Neural progenitor cell (in vitro differentiated cells): ENCODE measurements around the gene SRPK3. TPM values are rescaled to one million over a fixed set of nuclear protein-coding genes. Genes with fewer than 3 reads are reported as not detected.

Experiments used
- DNase-seq: peaks from one replicate; pipeline ENCODE4 v3.0.0-alpha.2; 2016; ENCODE audit warnings: low spot score
- H2AFZ ChIP-seq: fragments of 200-600 bp; sonication (generic); replicated peaks from 2 replicates; pipeline ENCODE4 v1.6.1; 2016; ENCODE audit warnings: antibody characterized with exemption
- H3F3A ChIP-seq: fragments of 200-600 bp; sonication (generic); 2 replicates; pipeline ENCODE4 v1.6.1; 2016; ENCODE audit warnings: antibody characterized with exemption, low read depth
- H3K27ac ChIP-seq: fragments of 200-600 bp; sonication (generic); 2 replicates; pipeline ENCODE4 v1.5.1; 2016; ENCODE audit warnings: mild to moderate bottlenecking
- H3K27me3 ChIP-seq: fragments of 200-600 bp; sonication (generic); 2 replicates; pipeline ENCODE4 v1.6.1; 2016; ENCODE audit warnings: mild to moderate bottlenecking, moderate library complexity
- H3K36me3 ChIP-seq: fragments of 200-600 bp; sonication (generic); 2 replicates; pipeline ENCODE4 v1.5.1; 2016
- H3K4me1 ChIP-seq: fragments of 200-600 bp; sonication (generic); 2 replicates; pipeline ENCODE4 v1.6.1; 2016; ENCODE audit warnings: mixed run types
- H3K4me2 ChIP-seq: fragments of 200-600 bp; sonication (generic); 2 replicates; pipeline ENCODE4 v1.6.1; 2016
- H3K4me3 ChIP-seq: fragments of 200-600 bp; sonication (generic); 2 replicates; pipeline ENCODE4 v1.5.1; 2016
- H3K79me2 ChIP-seq: fragments of 200-600 bp; sonication (generic); 2 replicates; pipeline ENCODE4 v1.6.1; 2016; ENCODE audit warnings: low read depth
- H3K9ac ChIP-seq: fragments of 200-600 bp; sonication (generic); 2 replicates; pipeline ENCODE4 v1.6.1; 2016
- H3K9me3 ChIP-seq: fragments of 200-600 bp; sonication (generic); 2 replicates; pipeline ENCODE4 v1.5.1; 2016; ENCODE audit warnings: low read depth
- H4K20me1 ChIP-seq: fragments of 200-600 bp; sonication (generic); 2 replicates; pipeline ENCODE4 v1.6.1; 2016; ENCODE audit warnings: low read depth
- H3K27ac Mint-ChIP-seq: 3 replicates; pipeline ENCODE4 v1.8.0; 2021; ENCODE audit warnings: mixed read lengths
- H3K27me3 Mint-ChIP-seq: 2 replicates; pipeline ENCODE4 v1.8.0; 2022; ENCODE audit warnings: low read depth, mild to moderate bottlenecking, inconsistent platforms, moderate library complexity, mixed read lengths; ENCODE audit not compliant: insufficient read depth
- H3K36me3 Mint-ChIP-seq: 3 replicates; pipeline ENCODE4 v1.8.0; 2021; ENCODE audit warnings: mixed read lengths
- H3K4me1 Mint-ChIP-seq: 3 replicates; pipeline ENCODE4 v1.8.0; 2021; ENCODE audit warnings: mixed read lengths
- H3K4me3 Mint-ChIP-seq: 3 replicates; pipeline ENCODE4 v1.8.0; 2021; ENCODE audit warnings: mild to moderate bottlenecking, moderate library complexity, mixed read lengths
- H3K9me3 Mint-ChIP-seq: 3 replicates; pipeline ENCODE4 v1.8.0; 2020; ENCODE audit warnings: mixed read lengths
- EZH2 ChIP-seq: fragments of 200-600 bp; sonication (generic); IDR thresholded peaks from 2 replicates; pipeline ENCODE4 v1.6.1; 2017; ENCODE audit warnings: antibody characterized with exemption, mild to moderate bottlenecking, moderate library complexity
- EZH2phosphoT487 ChIP-seq: fragments of 200-600 bp; sonication (generic); IDR thresholded peaks from 2 replicates; pipeline ENCODE4 v1.6.1; 2017; ENCODE audit warnings: antibody characterized with exemption
- total RNA-seq: library from RNA; depleted of rRNA; stranded (reverse); fragments of >200 nt; gene quantifications from 2 replicates; pipeline ENCODE4 v1.2.3, GENCODE V29; 2015; ENCODE audit warnings: low replicate concordance
- TF ChIP-seq, protein P1 (sequence below): fragments of 200-600 bp; sonication (generic); IDR thresholded peaks from 2 replicates; pipeline ENCODE4 v1.5.1; 2017; ENCODE audit warnings: antibody characterized with exemption, mild to moderate bottlenecking

Gene SRPK3
- total RNA-seq, 1 donor from 2014 or later: not detected

- Histone ChIP-seq H3K4me3 (no peak overlapping the region), H3K4me1 (no peaks in the 10 kb centered on the region), H4K20me1 (no peaks in the 10 kb centered on the region), H3K36me3 (no peaks in the 10 kb centered on the region), H3K9ac (no peak overlapping the region), H3K9me3 (no peaks in the 10 kb centered on the region), H2AFZ (no peak overlapping the region), H3K79me2 (no peaks in the 10 kb centered on the region), H3F3A (no peaks in the 10 kb centered on the region), H3K27me3 (no peaks in the 10 kb centered on the region), H3K4me2 (no peak overlapping the region), H3K27ac (no peak overlapping the region)
- peaks cover 16% of the 10 kb centered on the region for H3K9me3 Mint-ChIP-seq
- TF ChIP-seq EZH2 (no peak), EZH2phosphoT487 (no peak)
- TF ChIP-seq, protein P1, sequence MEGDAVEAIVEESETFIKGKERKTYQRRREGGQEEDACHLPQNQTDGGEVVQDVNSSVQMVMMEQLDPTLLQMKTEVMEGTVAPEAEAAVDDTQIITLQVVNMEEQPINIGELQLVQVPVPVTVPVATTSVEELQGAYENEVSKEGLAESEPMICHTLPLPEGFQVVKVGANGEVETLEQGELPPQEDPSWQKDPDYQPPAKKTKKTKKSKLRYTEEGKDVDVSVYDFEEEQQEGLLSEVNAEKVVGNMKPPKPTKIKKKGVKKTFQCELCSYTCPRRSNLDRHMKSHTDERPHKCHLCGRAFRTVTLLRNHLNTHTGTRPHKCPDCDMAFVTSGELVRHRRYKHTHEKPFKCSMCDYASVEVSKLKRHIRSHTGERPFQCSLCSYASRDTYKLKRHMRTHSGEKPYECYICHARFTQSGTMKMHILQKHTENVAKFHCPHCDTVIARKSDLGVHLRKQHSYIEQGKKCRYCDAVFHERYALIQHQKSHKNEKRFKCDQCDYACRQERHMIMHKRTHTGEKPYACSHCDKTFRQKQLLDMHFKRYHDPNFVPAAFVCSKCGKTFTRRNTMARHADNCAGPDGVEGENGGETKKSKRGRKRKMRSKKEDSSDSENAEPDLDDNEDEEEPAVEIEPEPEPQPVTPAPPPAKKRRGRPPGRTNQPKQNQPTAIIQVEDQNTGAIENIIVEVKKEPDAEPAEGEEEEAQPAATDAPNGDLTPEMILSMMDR: no peak
- peaks cover 2% of the 10 kb centered on the region for H3K27me3 Mint-ChIP-seq
- H3K4me1 Mint-ChIP-seq: no peaks in the 10 kb centered on the region
- no peak overlapping the region for H3K4me3 Mint-ChIP-seq
- peaks cover 8% of the 10 kb centered on the region for H3K36me3 Mint-ChIP-seq
- no peak for DNase-seq
- no peak overlapping the region for H3K27ac Mint-ChIP-seq
Measured at GRCh38 chrX:153805436-153805835, 24.6 kb downstream of the SRPK3 start.

DNA sequence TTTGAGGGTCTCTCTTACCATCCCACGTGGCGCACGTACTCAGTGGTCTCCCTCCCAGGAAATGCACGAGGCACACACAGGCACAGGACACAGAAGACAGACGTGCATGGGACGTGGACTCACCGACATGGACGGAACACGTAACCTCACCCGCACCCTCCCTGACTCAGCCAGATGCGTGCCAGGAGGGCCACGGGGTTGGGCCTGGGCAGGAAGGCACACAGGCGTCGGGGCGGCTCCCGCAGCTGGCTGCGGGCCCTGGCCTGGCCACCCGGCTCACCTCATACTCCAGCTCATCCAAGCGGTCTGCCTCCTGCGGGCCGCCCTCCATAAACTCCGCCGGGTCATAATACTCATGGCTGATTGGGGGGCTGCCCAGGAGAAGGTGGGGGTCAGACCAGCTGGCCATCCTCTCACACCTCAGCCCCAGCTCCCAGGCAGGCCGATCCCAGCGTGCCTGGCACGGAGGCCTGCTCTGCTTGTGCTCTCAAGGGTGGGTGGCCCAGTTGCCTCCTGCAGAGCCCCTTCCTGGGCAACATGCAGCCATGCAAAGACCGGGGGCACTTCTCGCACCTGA lies 26.2 kb downstream of the SRPK3 start:
- TF ChIP-seq EZH2phosphoT487 (no peak), EZH2 (no peak)
- TF ChIP-seq, protein P1: no peak
- Mint-ChIP-seq H3K9me3 (peaks cover 23% of the 10 kb centered on the region), H3K36me3 (peaks cover 8% of the 10 kb centered on the region), H3K27me3 (peaks cover 2% of the 10 kb centered on the region), H3K27ac (no peak overlapping the region), H3K4me1 (peaks cover 8% of the 10 kb centered on the region), H3K4me3 (no peak overlapping the region)
- H4K20me1 ChIP-seq: no peaks in the 10 kb centered on the region
- DNase-seq: no peak
- H3K79me2 ChIP-seq: no peaks in the 10 kb centered on the region
- H3K4me2 ChIP-seq: no peak overlapping the region
- H3K9ac ChIP-seq: no peak overlapping the region
- no peak overlapping the region for H2AFZ ChIP-seq
- no peaks in the 10 kb centered on the region for H3K9me3 ChIP-seq
- no peaks in the 10 kb centered on the region for H3K27me3 ChIP-seq
- no peak overlapping the region for H3K27ac ChIP-seq
- H3K36me3 ChIP-seq: no peaks in the 10 kb centered on the region
- no peak overlapping the region for H3K4me3 ChIP-seq
- H3K4me1 ChIP-seq: peaks cover 4% of the 10 kb centered on the region
- H3F3A ChIP-seq: no peaks in the 10 kb centered on the region

GRCh38 chrX:153807976-153808375 lies 27.1 kb downstream of the SRPK3 start:
- Histone ChIP-seq H3K4me1 (peaks cover 10% of the 10 kb centered on the region), H3K9me3 (no peaks in the 10 kb centered on the region), H3K27ac (no peak overlapping the region), H2AFZ (no peak overlapping the region), H3F3A (no peaks in the 10 kb centered on the region), H3K27me3 (no peaks in the 10 kb centered on the region), H4K20me1 (no peaks in the 10 kb centered on the region), H3K36me3 (no peaks in the 10 kb centered on the region), H3K4me3 (no peak overlapping the region), H3K4me2 (no peak overlapping the region), H3K9ac (no peak overlapping the region), H3K79me2 (no peaks in the 10 kb centered on the region)
- H3K4me1 Mint-ChIP-seq: peaks cover 16% of the 10 kb centered on the region
- no peak overlapping the region for H3K27ac Mint-ChIP-seq
- peaks cover 5% of the 10 kb centered on the region for H3K36me3 Mint-ChIP-seq
- peaks cover 23% of the 10 kb centered on the region for H3K9me3 Mint-ChIP-seq
- TF ChIP-seq, protein P1: no peak
- no peak for TF ChIP-seq EZH2
- TF ChIP-seq EZH2phosphoT487: no peak
- peaks cover 2% of the 10 kb centered on the region for H3K27me3 Mint-ChIP-seq
- no peak overlapping the region for H3K4me3 Mint-ChIP-seq
- DNase-seq: no peak
